Neural cell (in vitro differentiated cells): ENCODE measurements around the gene ATP1A2. TPM values are rescaled to one million over a fixed set of nuclear protein-coding genes. Genes with fewer than 3 reads are reported as not detected.

Experiments
- H2AFZ ChIP-seq: fragments of 200-600, 300-800 bp; sonication (generic), shearing (Covaris generic); 2 replicates; pipeline ENCODE4 v1.6.0; 2014; ENCODE audit warnings: low read depth, mild to moderate bottlenecking, antibody characterized with exemption, low read length, moderate library complexity
- H3F3A ChIP-seq: fragments of 200-600 bp; shearing (Covaris generic); 2 replicates; pipeline ENCODE4 v1.6.1; 2016; ENCODE audit warnings: mild to moderate bottlenecking, moderate library complexity, mixed read lengths, antibody characterized with exemption, low read length; ENCODE audit not compliant: insufficient read depth, poor library complexity, severe bottlenecking
- H3K27ac ChIP-seq: fragments of 200-600, 300-800 bp; sonication (generic), shearing (Covaris generic); 2 replicates; pipeline ENCODE4 v1.5.1; 2014; ENCODE audit warnings: mild to moderate bottlenecking, low read length, moderate library complexity
- H3K27me3 ChIP-seq: fragments of 300-800, 200-600 bp; sonication (generic), shearing (Covaris generic); 2 replicates; pipeline ENCODE4 v1.6.0; 2014; ENCODE audit warnings: mild to moderate bottlenecking, low read depth, low read length, moderate library complexity; ENCODE audit not compliant: insufficient read depth
- H3K36me3 ChIP-seq: fragments of 300-800, 200-600 bp; sonication (generic), shearing (Covaris generic); 2 replicates; pipeline ENCODE4 v1.5.1; 2014; ENCODE audit warnings: mild to moderate bottlenecking, antibody characterized with exemption, low read length, moderate library complexity; ENCODE audit not compliant: insufficient read depth
- H3K4me2 ChIP-seq: fragments of 300-800, 200-600 bp; sonication (generic), shearing (Covaris generic); 2 replicates; pipeline ENCODE4 v1.6.0; 2014; ENCODE audit warnings: mild to moderate bottlenecking, low read length
- H3K4me3 ChIP-seq: fragments of 300-800, 200-600 bp; sonication (generic), shearing (Covaris generic); 2 replicates; pipeline ENCODE4 v1.5.1; 2014; ENCODE audit warnings: mild to moderate bottlenecking, low read length, moderate library complexity
- H3K79me2 ChIP-seq: fragments of 200-600 bp; shearing (Covaris generic); replicated peaks from 2 replicates; pipeline ENCODE4 v1.6.0; 2014; ENCODE audit warnings: mild to moderate bottlenecking, low read length, moderate library complexity; ENCODE audit not compliant: insufficient read depth
- H3K9ac ChIP-seq: fragments of 300-800, 200-600 bp; sonication (generic), shearing (Covaris generic); 2 replicates; pipeline ENCODE4 v1.6.1; 2016; ENCODE audit warnings: mild to moderate bottlenecking, low read length, mixed read lengths
- H3K9me2 ChIP-seq: fragments of 200-600 bp; shearing (Covaris generic); 2 replicates; pipeline ENCODE4 v1.6.1; 2016; ENCODE audit warnings: mild to moderate bottlenecking, low read length, mixed read lengths; ENCODE audit not compliant: insufficient read depth
- H3K9me3 ChIP-seq: fragments of 200-600, 300-800 bp; sonication (generic), shearing (Covaris generic); 2 replicates; pipeline ENCODE4 v1.6.1; 2016; ENCODE audit warnings: mild to moderate bottlenecking, mixed run types, low read length, moderate library complexity, mixed read lengths
- H4K20me1 ChIP-seq: fragments of 200-600 bp; shearing (Covaris generic); 2 replicates; pipeline ENCODE4 v1.6.1; 2016; ENCODE audit warnings: mild to moderate bottlenecking, mixed run types; ENCODE audit not compliant: insufficient read depth
- EP300 ChIP-seq: fragments of 450-650 bp; conservative IDR thresholded peaks from 2 replicates; pipeline ENCODE4 v1.6.1; 2014; ENCODE audit warnings: antibody characterized with exemption, mild to moderate bottlenecking, moderate library complexity; ENCODE audit not compliant: poor library complexity, severe bottlenecking
- EZH2 ChIP-seq: fragments of 200-600, 300-800 bp; shearing (Covaris generic), sonication (generic); IDR thresholded peaks from 2 replicates; pipeline ENCODE4 v1.6.1; 2014; ENCODE audit warnings: antibody characterized with exemption, low read length, borderline replicate concordance, mild to moderate bottlenecking; ENCODE audit not compliant: insufficient read depth, poor library complexity, severe bottlenecking
- MXI1 ChIP-seq: fragments of 450-650 bp; conservative IDR thresholded peaks from 2 replicates; pipeline ENCODE4 v1.6.1; 2014; ENCODE audit warnings: antibody characterized with exemption, mild to moderate bottlenecking; ENCODE audit not compliant: poor library complexity, severe bottlenecking
- POLR2AphosphoS5 ChIP-seq: IDR thresholded peaks from 2 replicates; pipeline ENCODE4 v1.6.1; 2012
- RAD21 ChIP-seq: fragments of 450-650 bp; conservative IDR thresholded peaks from 2 replicates; pipeline ENCODE4 v1.6.1; 2014; ENCODE audit warnings: antibody characterized with exemption, mild to moderate bottlenecking, moderate library complexity
- SMC3 ChIP-seq: fragments of 450-650 bp; conservative IDR thresholded peaks from 2 replicates; pipeline ENCODE4 v1.6.1; 2014; ENCODE audit warnings: antibody characterized with exemption, mild to moderate bottlenecking, moderate library complexity; ENCODE audit not compliant: poor library complexity
- TAF1 ChIP-seq: IDR thresholded peaks from 2 replicates; pipeline ENCODE4 v1.6.1; 2012; ENCODE audit warnings: low read depth
- polyA plus RNA-seq: library from polyadenylated mRNA; depleted of rRNA; stranded (reverse); fragments of >200 nt; gene quantifications from 2 replicates; pipeline ENCODE4 v1.2.3, GENCODE V29; 2014
- TF ChIP-seq, protein P1 (sequence below): fragments of 450-650 bp; IDR thresholded peaks from 2 replicates; pipeline ENCODE4 v1.5.1; 2014; ENCODE audit warnings: antibody characterized with exemption, mild to moderate bottlenecking, moderate library complexity; ENCODE audit not compliant: poor library complexity, severe bottlenecking
- TF ChIP-seq, protein P2 (sequence below): IDR thresholded peaks from 2 replicates; pipeline ENCODE4 v1.6.1; 2012; ENCODE audit warnings: borderline replicate concordance

The ATP1A2 gene
- polyA plus RNA-seq, 1 donor from 2014 or later: 0.12 TPM

DNA sequence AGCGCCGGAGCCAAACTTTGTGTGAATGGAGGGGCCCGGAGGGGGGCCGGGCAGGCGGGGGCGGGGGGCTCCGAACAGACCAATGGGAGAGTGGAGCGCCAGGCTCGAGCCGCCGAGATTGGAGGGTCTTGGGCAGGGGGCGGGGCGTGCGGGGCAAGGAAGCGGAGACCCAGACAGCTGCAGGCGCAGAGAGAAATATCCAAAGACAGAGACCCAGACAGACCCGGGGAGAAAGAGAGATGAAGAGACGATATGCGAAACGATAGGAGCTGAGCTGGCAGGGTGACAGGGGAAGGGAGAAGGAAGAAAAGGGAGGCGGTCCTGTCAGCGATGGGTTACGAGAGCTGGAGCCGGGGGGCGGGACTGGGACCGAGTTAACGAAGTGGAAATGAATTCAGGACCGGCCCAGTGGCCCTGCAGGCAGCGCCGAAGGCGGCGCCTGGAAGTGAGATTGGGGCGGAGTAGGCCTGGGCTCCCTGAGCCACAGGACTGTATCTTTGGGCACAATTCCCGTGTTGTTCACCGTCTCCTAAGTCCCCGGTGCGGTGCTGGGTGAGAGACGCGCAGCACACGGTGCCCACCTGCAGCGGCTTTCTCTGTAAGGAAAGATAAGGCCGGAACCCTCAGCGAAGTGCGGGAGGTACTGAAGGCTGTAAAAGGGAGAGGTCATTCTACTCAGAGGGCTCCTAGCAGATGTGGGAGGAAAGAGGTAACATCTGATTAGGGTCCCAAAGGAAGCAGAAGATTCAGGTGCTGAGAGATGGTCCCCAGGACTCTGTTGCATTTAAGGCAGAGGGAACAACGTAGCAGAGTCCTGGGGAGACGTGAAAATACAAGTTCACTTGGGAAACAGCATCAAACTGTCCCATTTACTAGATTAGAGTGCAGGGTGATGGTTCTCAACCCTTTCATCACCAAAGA, 45.1 kb upstream of the ATP1A2 start:
- H3K79me2 ChIP-seq: no peaks in the 10 kb centered on the region
- H3K27ac ChIP-seq: no peak overlapping the region
- H3K4me2 ChIP-seq: peak overlapping the region; percentile 74
- H3K36me3 ChIP-seq: no peaks in the 10 kb centered on the region
- H3F3A ChIP-seq: no peaks in the 10 kb centered on the region
- TF ChIP-seq SMC3: no peak
- TF ChIP-seq, protein P1, sequence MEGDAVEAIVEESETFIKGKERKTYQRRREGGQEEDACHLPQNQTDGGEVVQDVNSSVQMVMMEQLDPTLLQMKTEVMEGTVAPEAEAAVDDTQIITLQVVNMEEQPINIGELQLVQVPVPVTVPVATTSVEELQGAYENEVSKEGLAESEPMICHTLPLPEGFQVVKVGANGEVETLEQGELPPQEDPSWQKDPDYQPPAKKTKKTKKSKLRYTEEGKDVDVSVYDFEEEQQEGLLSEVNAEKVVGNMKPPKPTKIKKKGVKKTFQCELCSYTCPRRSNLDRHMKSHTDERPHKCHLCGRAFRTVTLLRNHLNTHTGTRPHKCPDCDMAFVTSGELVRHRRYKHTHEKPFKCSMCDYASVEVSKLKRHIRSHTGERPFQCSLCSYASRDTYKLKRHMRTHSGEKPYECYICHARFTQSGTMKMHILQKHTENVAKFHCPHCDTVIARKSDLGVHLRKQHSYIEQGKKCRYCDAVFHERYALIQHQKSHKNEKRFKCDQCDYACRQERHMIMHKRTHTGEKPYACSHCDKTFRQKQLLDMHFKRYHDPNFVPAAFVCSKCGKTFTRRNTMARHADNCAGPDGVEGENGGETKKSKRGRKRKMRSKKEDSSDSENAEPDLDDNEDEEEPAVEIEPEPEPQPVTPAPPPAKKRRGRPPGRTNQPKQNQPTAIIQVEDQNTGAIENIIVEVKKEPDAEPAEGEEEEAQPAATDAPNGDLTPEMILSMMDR: no peak
- TF ChIP-seq, protein P2, sequence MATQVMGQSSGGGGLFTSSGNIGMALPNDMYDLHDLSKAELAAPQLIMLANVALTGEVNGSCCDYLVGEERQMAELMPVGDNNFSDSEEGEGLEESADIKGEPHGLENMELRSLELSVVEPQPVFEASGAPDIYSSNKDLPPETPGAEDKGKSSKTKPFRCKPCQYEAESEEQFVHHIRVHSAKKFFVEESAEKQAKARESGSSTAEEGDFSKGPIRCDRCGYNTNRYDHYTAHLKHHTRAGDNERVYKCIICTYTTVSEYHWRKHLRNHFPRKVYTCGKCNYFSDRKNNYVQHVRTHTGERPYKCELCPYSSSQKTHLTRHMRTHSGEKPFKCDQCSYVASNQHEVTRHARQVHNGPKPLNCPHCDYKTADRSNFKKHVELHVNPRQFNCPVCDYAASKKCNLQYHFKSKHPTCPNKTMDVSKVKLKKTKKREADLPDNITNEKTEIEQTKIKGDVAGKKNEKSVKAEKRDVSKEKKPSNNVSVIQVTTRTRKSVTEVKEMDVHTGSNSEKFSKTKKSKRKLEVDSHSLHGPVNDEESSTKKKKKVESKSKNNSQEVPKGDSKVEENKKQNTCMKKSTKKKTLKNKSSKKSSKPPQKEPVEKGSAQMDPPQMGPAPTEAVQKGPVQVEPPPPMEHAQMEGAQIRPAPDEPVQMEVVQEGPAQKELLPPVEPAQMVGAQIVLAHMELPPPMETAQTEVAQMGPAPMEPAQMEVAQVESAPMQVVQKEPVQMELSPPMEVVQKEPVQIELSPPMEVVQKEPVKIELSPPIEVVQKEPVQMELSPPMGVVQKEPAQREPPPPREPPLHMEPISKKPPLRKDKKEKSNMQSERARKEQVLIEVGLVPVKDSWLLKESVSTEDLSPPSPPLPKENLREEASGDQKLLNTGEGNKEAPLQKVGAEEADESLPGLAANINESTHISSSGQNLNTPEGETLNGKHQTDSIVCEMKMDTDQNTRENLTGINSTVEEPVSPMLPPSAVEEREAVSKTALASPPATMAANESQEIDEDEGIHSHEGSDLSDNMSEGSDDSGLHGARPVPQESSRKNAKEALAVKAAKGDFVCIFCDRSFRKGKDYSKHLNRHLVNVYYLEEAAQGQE: no peak
- no peak for TF ChIP-seq RAD21
- TF ChIP-seq MXI1: no peak
- TF ChIP-seq EZH2: no peak
- TF ChIP-seq EP300: no peak
- TF ChIP-seq TAF1: no peak
- no peak for TF ChIP-seq POLR2AphosphoS5
- peak overlapping the region; percentile 81 for H3K4me3 ChIP-seq
- peak overlapping the region; percentile 36 for H3K9ac ChIP-seq
- no peaks in the 10 kb centered on the region for H3K9me2 ChIP-seq
- peaks cover 16% of the 10 kb centered on the region for H3K27me3 ChIP-seq
- H4K20me1 ChIP-seq: no peaks in the 10 kb centered on the region
- H2AFZ ChIP-seq: peak overlapping the region; percentile 53
- no peaks in the 10 kb centered on the region for H3K9me3 ChIP-seq

DNA sequence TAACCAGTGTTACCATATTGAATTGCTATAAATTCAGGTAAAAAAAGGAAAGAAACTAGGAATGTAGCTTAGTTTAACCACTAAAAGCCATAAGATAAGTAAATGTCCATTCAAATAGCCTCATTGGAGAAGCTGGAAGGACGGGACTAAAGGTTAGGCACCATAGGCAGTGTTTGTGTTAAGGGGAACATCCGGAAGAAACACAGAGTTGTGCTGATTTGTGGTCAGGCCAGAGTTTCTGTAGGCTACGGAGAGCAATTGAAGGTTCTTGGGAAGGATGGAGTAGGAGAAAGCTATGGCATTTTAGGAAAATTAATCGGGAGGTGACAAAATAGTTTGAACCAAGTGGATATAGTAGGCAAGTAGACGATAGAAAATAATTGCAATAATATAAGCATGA, 44.3 kb upstream of the ATP1A2 start:
- no peaks in the 10 kb centered on the region for H4K20me1 ChIP-seq
- no peaks in the 10 kb centered on the region for H3K9me2 ChIP-seq
- peaks cover 16% of the 10 kb centered on the region for H3K27me3 ChIP-seq
- TF ChIP-seq EZH2 (no peak), EP300 (no peak)
- TF ChIP-seq, protein P1: no peak
- H3K9ac ChIP-seq: no peak overlapping the region
- H3K4me3 ChIP-seq: no peak overlapping the region
- H3K4me2 ChIP-seq: peak overlapping the region; percentile 74
- H2AFZ ChIP-seq: no peak overlapping the region
- no peak overlapping the region for H3K27ac ChIP-seq
- no peaks in the 10 kb centered on the region for H3K9me3 ChIP-seq
- H3F3A ChIP-seq: no peaks in the 10 kb centered on the region
- no peaks in the 10 kb centered on the region for H3K36me3 ChIP-seq
- no peaks in the 10 kb centered on the region for H3K79me2 ChIP-seq
